Body of pancreas (tissue), 4 donors: ENCODE data around the gene CNKSR2. TPM values are rescaled to one million over a fixed set of nuclear protein-coding genes. Genes with fewer than 3 reads are reported as not detected.
"Not testable (repeated sequence)": the region's sequence is repeated elsewhere in the genome, so short reads cannot be mapped to it uniquely, and the experiment has no call there.

Experiments
- ATAC-seq: fragments of 150-250 bp; one replicate; pipeline ENCODE4 v1.9.1; 2016
- DNase-seq, 4 donors: peaks; one replicate each; pipeline ENCODE4 v3.0.0-alpha.2; 2019
- H3K27ac ChIP-seq, 4 donors: fragments of 200-600 bp; sonication (generic); 1 replicate in 3 of 4; 2 replicates in 1 of 4; pipeline versions ENCODE4 v1.5.1 to v1.6.1; 2016 to 2019; ENCODE audit warnings: mild to moderate bottlenecking in 1 of 4, mixed read lengths in 1 of 4, moderate library complexity in 1 of 4
- H3K27me3 ChIP-seq, 2 donors: fragments of 200-600 bp; sonication (generic); one replicate each; pipeline ENCODE4 v1.6.0; 2016; ENCODE audit warnings: mild to moderate bottlenecking in 1 of 2
- H3K36me3 ChIP-seq, 2 donors: fragments of 200-600 bp; sonication (generic); replicated peaks in 1 of 2; 2 replicates each; pipeline ENCODE4 v1.5.1; 2016; ENCODE audit warnings: low read depth in 2 of 2; ENCODE audit not compliant: insufficient read depth in 1 of 2
- H3K4me1 ChIP-seq: fragments of 200-600 bp; sonication (generic); one replicate; pipeline ENCODE4 v1.6.0; 2016
- H3K4me3 ChIP-seq, 2 donors: fragments of 200-600 bp; sonication (generic); 1 replicate in 1 of 2; 2 replicates in 1 of 2; pipeline ENCODE4 v1.5.1; 2016 to 2019
- H3K9me3 ChIP-seq, 3 donors: fragments of 200-600 bp; sonication (generic); 1 replicate in 2 of 3; 2 replicates in 1 of 3; pipeline ENCODE4 v1.5.1; 2016
- POLR2A ChIP-seq, 3 donors: fragments of 450-650 bp; IDR thresholded peaks; one replicate each; pipeline ENCODE4 v1.6.1; 2016; ENCODE audit warnings: antibody characterized with exemption in 3 of 3, mild to moderate bottlenecking in 2 of 3
- WGBS, 2 donors: methylation state at CpG; one replicate each; pipeline ENCODE4 v1.1.5; 2017; 5-methylcytosine and 5-hydroxymethylcytosine counted together
- intact Hi-C: fragments of 100-400 bp; cut with DNase I; formaldehyde crosslinking; loops from one replicate; pipeline ENCODE4 v1.15.1; 2023
- total RNA-seq, 2 donors: library from RNA; depleted of rRNA; stranded (reverse); fragments of >200 nt; gene quantifications; one replicate each; pipeline ENCODE4 v1.1.0, GENCODE V29; 2016
- TF ChIP-seq, protein P1 (sequence below), 7 experiments: fragments of 450-650 bp in 4 of 7; fragments of 200-600 bp in 3 of 7; sonication (generic) in 3 of 7; IDR thresholded peaks; one replicate each; pipeline ENCODE4 v1.5.1; 2016 to 2019; ENCODE audit warnings: antibody characterized with exemption in 7 of 7

Gene CNKSR2
- total RNA-seq, 2 donors from 2014 or later = 9.9 to 60.0 TPM

DNA sequence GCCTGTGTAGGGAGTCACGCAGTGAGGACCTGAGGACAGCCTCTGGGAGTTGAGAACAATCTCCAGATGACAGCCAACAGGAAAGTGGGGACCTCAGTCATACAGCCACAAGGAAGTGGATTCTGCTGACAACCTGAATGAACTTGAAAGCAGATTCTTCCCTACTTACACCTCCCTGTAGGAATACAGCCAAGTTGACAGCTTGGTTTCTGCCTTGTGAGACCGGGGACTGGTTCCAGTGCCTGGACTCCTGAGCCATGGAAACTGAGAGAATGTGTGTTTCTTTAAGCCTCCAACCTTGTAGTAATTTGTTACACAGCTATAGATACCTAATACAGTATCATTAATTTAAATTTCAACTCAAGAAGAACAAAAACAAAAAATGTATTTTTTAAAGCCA is 107.5 kb downstream of the CNKSR2 start:
- Histone ChIP-seq H3K27me3 (no peaks in the 10 kb centered on the region), H3K9me3 (no peaks in the 10 kb centered on the region), H3K27ac (no peak overlapping the region), H3K4me3 (no peak overlapping the region), H3K4me1 (no peaks in the 10 kb centered on the region), H3K36me3 (no peaks in the 10 kb centered on the region)
- no peak for DNase-seq
- WGBS, 2 donors = 64 to 86% methylated on average over 1 to 2 of the region's 2 CpGs
- intact Hi-C loops = no loop called here
- no peak for TF ChIP-seq POLR2A (IDR thresholded peaks at IDR 0.05)
- no peak for ATAC-seq

DNA sequence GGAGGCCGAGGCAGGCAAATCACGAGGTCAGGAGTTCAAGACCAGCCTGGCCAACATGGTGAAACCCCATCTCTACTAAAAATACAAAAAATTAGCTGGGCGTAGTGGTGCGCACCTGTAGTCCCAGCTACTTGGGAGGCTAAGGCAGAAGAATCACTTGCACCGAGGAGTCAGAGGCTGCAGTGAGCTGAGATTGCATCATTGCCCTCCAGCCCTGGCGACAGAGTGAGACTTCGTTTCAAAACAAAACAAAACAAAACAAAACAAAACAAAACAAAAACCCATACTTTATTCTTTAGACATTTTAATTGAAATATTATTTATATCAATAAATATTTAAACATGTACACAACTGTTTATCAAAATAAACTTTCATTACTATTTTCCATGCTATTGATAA is 109.8 kb downstream of the CNKSR2 start:
- H3K4me1 ChIP-seq, H3K36me3 ChIP-seq, H3K4me3 ChIP-seq, ATAC-seq, H3K9me3 ChIP-seq, H3K27ac ChIP-seq, intact Hi-C loops, H3K27me3 ChIP-seq, DNase-seq: not testable (repeated sequence)
- 93 to 97% methylated on average over 7 of the region's 7 CpGs for WGBS, 2 donors

GRCh38 chrX:21487832-21488231 is 113.6 kb downstream of the CNKSR2 start:
- no peak for TF ChIP-seq POLR2A (IDR thresholded peaks at IDR 0.05)
- TF ChIP-seq, protein P1, sequence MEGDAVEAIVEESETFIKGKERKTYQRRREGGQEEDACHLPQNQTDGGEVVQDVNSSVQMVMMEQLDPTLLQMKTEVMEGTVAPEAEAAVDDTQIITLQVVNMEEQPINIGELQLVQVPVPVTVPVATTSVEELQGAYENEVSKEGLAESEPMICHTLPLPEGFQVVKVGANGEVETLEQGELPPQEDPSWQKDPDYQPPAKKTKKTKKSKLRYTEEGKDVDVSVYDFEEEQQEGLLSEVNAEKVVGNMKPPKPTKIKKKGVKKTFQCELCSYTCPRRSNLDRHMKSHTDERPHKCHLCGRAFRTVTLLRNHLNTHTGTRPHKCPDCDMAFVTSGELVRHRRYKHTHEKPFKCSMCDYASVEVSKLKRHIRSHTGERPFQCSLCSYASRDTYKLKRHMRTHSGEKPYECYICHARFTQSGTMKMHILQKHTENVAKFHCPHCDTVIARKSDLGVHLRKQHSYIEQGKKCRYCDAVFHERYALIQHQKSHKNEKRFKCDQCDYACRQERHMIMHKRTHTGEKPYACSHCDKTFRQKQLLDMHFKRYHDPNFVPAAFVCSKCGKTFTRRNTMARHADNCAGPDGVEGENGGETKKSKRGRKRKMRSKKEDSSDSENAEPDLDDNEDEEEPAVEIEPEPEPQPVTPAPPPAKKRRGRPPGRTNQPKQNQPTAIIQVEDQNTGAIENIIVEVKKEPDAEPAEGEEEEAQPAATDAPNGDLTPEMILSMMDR (IDR thresholded peaks at IDR 0.05) = no peak
- Histone ChIP-seq H3K27me3 (no peaks in the 10 kb centered on the region), H3K27ac (no peak overlapping the region), H3K9me3 (no peaks in the 10 kb centered on the region), H3K36me3 (no peaks in the 10 kb centered on the region), H3K4me3 (no peak overlapping the region), H3K4me1 (no peaks in the 10 kb centered on the region)
- DNase-seq (no peak), ATAC-seq (no peak)
- 27 to 38% methylated on average over 1 of the region's 1 CpG for WGBS, 2 donors
- intact Hi-C loops = no loop called here

DNA sequence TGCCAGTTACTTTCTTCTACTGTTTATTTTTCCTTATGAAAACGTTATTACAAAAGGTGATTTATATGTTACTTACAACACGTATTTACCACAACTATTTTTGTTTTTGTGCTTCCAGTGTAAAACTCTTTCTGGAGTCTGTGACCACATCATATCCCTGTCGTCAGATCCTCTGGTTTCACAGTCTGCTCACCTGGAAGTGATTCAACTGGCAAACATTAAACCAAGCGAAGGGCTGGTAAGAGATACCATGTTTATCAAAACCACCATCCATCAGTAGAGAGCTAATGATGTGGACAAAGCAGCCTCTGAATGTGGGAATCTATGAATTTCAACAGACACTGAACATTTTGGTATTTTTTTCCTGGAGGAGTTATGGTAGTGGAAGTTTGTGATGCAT is 116.1 kb downstream of the CNKSR2 start:
- TF ChIP-seq POLR2A (IDR thresholded peaks at IDR 0.05) = no peak
- TF ChIP-seq, protein P1 (IDR thresholded peaks at IDR 0.05) = no peak
- Histone ChIP-seq H3K4me3 (no peak overlapping the region), H3K36me3 (no peaks in the 10 kb centered on the region), H3K27me3 (no peaks in the 10 kb centered on the region), H3K27ac (no peak overlapping the region), H3K9me3 (no peaks in the 10 kb centered on the region), H3K4me1 (no peaks in the 10 kb centered on the region)
- ATAC-seq (no peak), DNase-seq (no peak)
- intact Hi-C loops = no loop called here
- 42 to 43% methylated on average over 4 of the region's 4 CpGs for WGBS, 2 donors

DNA sequence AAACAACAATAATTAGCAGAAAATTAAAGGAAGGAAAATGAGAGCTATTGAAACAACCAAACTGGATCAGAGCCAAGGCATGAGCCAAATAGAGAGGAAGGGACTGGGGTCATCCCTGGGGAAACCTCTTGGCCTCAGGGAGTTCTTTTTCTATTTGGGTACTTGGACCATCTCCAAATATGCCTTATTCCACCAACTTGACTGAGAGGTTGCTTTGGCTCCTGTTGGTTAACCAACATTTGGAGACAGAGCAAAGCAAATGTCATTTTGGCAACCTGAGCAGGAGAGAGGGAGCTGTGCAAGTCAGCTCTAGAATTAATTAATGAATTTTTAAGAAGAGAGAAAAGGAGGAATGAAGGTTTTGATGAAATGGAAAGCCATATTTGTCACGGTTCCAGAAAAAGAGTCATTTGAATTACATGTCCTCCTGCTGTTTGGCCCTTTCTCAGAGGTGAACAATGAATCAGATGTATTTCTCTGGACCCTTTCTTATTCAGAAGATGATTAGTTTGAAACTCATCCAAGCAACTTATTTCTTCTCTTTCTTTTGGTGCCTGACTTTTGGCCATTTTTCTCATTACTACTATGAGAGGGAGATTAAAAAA is 119.1 kb downstream of the CNKSR2 start:
- H3K4me1 ChIP-seq = no peaks in the 10 kb centered on the region
- DNase-seq (no peak), ATAC-seq (no peak)
- no peak for TF ChIP-seq POLR2A (IDR thresholded peaks at IDR 0.05)
- TF ChIP-seq, protein P1 (IDR thresholded peaks at IDR 0.05) = no peak
- no peak overlapping the region for H3K4me3 ChIP-seq
- H3K27me3 ChIP-seq = no peaks in the 10 kb centered on the region
- intact Hi-C loops = no loop called here
- no peak overlapping the region for H3K27ac ChIP-seq
- H3K9me3 ChIP-seq = no peaks in the 10 kb centered on the region
- H3K36me3 ChIP-seq = no peaks in the 10 kb centered on the region
- WGBS, 2 donors = 82 to 92% methylated on average over 1 of the region's 1 CpG

DNA sequence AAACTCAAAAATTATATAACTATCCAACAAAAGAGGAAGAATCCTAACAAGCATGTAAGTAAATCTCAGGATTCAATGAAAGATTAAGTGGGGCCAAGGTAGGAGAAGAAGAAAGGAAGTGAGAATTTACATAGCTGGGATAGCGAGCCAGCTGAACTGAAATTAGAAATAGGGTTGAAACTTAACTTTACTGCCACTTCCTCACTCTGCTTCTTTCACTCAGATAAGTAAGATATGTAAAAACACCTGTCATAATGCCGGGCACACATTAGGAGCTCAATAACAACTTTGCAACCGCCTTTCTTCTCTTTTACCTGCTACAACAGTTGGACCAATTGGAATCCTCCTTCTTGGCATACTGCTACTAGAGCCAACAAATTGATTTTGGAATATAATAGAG is 129.4 kb downstream of the CNKSR2 start:
- Histone ChIP-seq H3K27me3 (no peaks in the 10 kb centered on the region), H3K4me1 (no peaks in the 10 kb centered on the region), H3K36me3 (no peaks in the 10 kb centered on the region), H3K9me3 (no peaks in the 10 kb centered on the region), H3K4me3 (no peak overlapping the region), H3K27ac (no peak overlapping the region)
- TF ChIP-seq POLR2A (IDR thresholded peaks at IDR 0.05) = no peak
- TF ChIP-seq, protein P1 (IDR thresholded peaks at IDR 0.05) = no peak
- DNase-seq = no peak
- intact Hi-C loops = no loop called here
- WGBS, 2 donors = 94 to 97% methylated on average over 3 of the region's 3 CpGs
- no peak for ATAC-seq
